ENCODE results near the gene PDHB. TPM values are rescaled to one million over a fixed set of nuclear protein-coding genes. Genes with fewer than 3 reads are reported as not detected.

PDHB gene
- polyA plus RNA-seq, 3 donors: 30.5 to 125 (median 112) TPM

DNA sequence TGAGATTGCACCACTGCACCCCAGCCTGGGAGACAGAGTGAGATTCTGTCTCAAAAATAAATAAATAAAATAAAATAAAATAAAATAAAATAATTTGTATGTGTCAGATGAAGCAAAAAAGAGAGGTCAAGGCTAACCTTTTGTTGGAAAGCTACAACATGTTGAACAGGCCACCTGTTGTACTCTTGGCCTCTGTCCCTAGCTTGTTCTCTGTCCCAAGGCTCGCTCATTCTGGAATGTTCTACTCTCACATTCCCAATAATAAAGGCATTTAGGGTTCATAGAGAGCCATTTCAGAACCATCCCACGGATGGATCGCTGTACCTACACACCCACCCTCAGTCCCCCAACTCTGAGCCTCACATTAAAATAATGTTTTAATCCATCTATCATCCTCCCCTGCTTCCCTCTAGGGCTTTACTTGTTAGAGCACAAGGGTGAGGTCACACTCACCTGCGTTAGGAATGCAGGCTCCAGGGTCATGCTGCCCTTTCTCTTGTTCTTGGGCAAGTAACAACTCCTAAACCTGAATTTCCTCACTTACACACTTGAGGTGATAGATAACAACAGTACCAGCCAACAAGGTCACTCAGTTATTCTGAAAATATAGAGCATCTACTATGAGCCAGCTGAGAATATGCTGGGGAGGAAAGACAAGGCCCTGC is 33.4 kb upstream of the PDHB start:
- peaks cover 41% of the 10 kb centered on the region for H3K4me1 Mint-ChIP-seq
- 91% methylated on average over 3 of the region's 4 CpGs for WGBS (ENCODE audit: insufficient coverage)
- no peaks in the 10 kb centered on the region for H3K9me3 Mint-ChIP-seq

DNA sequence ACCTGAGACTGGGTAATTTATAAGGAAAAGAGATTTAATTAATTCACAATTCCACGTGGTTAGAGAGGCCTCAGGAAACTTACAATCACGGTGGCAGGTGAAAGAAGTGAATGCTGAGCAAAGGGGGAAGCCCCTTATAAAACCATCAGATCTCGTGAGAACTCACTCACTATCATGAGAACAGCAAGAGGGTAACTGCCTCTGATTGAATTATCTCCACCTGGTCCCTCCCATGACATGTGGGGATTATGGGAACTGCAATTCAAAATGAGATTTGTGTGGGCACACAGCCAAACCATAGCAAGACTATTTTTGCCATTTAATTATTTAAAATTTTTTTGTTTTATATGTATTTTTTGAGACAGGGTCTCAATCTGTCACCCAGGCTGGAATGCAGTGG is 31.2 kb upstream of the PDHB start:
- H3K79me2 ChIP-seq (ENCODE audit: insufficient read depth, low read length): no peaks in the 10 kb centered on the region
- no peak overlapping the region for H3K4me2 ChIP-seq (replicated peaks; ENCODE audit: extremely low read depth, low read length, poor library complexity, severe bottlenecking)
- WGBS (ENCODE audit: insufficient coverage): no CpG with 5 or more reads among the region's 3 CpGs
- Mint-ChIP-seq H3K9me3 (no peaks in the 10 kb centered on the region), H3K27ac (no peak overlapping the region), H3K36me3 (peaks cover 0 to 2% of the 10 kb centered on the region in 2 donors), H3K27me3 (ENCODE audit: low read depth in 3 of 3) (peaks cover 0 to 5% (median 0%) of the 10 kb centered on the region in 3 donors), H3K4me1 (peaks cover 21% of the 10 kb centered on the region), H3K4me3 (no peak overlapping the region)
- no peak for DNase-seq
- intact Hi-C loops (cut with micrococcal nuclease): loop anchor here (5.0 kb wide), 2 partner anchors 33 to 67 kb away; partner anchors contain the start of gene PDHB (in 1 of the 2)
- H3K27me3 ChIP-seq (ENCODE audit: control insufficient read depth in 2 of 2, insufficient read depth in 2 of 2, low read length in 2 of 2): no peaks in the 10 kb centered on the region
- H3K27ac ChIP-seq (ENCODE audit: low read depth in 1 of 2, low read length in 2 of 2): no peak overlapping the region
- TF ChIP-seq, protein P1, sequence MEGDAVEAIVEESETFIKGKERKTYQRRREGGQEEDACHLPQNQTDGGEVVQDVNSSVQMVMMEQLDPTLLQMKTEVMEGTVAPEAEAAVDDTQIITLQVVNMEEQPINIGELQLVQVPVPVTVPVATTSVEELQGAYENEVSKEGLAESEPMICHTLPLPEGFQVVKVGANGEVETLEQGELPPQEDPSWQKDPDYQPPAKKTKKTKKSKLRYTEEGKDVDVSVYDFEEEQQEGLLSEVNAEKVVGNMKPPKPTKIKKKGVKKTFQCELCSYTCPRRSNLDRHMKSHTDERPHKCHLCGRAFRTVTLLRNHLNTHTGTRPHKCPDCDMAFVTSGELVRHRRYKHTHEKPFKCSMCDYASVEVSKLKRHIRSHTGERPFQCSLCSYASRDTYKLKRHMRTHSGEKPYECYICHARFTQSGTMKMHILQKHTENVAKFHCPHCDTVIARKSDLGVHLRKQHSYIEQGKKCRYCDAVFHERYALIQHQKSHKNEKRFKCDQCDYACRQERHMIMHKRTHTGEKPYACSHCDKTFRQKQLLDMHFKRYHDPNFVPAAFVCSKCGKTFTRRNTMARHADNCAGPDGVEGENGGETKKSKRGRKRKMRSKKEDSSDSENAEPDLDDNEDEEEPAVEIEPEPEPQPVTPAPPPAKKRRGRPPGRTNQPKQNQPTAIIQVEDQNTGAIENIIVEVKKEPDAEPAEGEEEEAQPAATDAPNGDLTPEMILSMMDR (IDR thresholded peaks at IDR 0.05): no peak
- H3K9ac ChIP-seq (ENCODE audit: insufficient read depth, low read length, poor library complexity, severe bottlenecking): no peak overlapping the region
- no peaks in the 10 kb centered on the region for H3K36me3 ChIP-seq (replicated peaks in 1 of 2; ENCODE audit: control insufficient read depth in 1 of 2, insufficient read depth in 2 of 2, low read length in 2 of 2)
- H3K4me1 ChIP-seq (ENCODE audit: control insufficient read depth in 1 of 2, insufficient read depth in 2 of 2, low read length in 2 of 2): peaks cover 21 to 27% of the 10 kb centered on the region in 2 donors
- H2AFZ ChIP-seq (ENCODE audit: insufficient read depth, low read depth, low read length, poor library complexity, severe bottlenecking): no peak overlapping the region
- no peak overlapping the region for H3K4me3 ChIP-seq (replicated peaks in 1 of 3; ENCODE audit: low read depth in 2 of 3, low read length in 3 of 3)
- no peaks in the 10 kb centered on the region for H4K20me1 ChIP-seq (ENCODE audit: insufficient read depth, low read length)
- H3K9me3 ChIP-seq (replicated peaks in 1 of 2; ENCODE audit: control insufficient read depth in 1 of 2, insufficient read depth in 1 of 2, low read length in 2 of 2): no peaks in the 10 kb centered on the region

More for the DNA sequence above, 33.4 kb upstream of the PDHB start:
- Mint-ChIP-seq H3K36me3 (peaks cover 0 to 2% of the 10 kb centered on the region in 2 donors), H3K27ac (no peak overlapping the region), H3K4me3 (no peak overlapping the region), H3K27me3 (ENCODE audit: low read depth in 3 of 3) (peaks cover 0 to 1% (median 0%) of the 10 kb centered on the region in 3 donors)
- no peak overlapping the region for H2AFZ ChIP-seq (ENCODE audit: insufficient read depth, low read depth, low read length, poor library complexity, severe bottlenecking)
- intact Hi-C loops (cut with micrococcal nuclease): loop anchor here in 1 of 2 donors (5.0 kb wide), 1 partner anchor 35 kb away; the partner anchor contains the start of gene PDHB
- no peak overlapping the region for H3K27ac ChIP-seq (ENCODE audit: low read depth in 1 of 2, low read length in 2 of 2)
- DNase-seq: no peak
- H3K9me3 ChIP-seq (replicated peaks in 1 of 2; ENCODE audit: control insufficient read depth in 1 of 2, insufficient read depth in 1 of 2, low read length in 2 of 2): no peaks in the 10 kb centered on the region
- no peaks in the 10 kb centered on the region for H3K36me3 ChIP-seq (replicated peaks in 1 of 2; ENCODE audit: control insufficient read depth in 1 of 2, insufficient read depth in 2 of 2, low read length in 2 of 2)
- peaks cover 5% of the 10 kb centered on the region for H3K79me2 ChIP-seq (ENCODE audit: insufficient read depth, low read length)
- no peaks in the 10 kb centered on the region for H4K20me1 ChIP-seq (ENCODE audit: insufficient read depth, low read length)
- no peak overlapping the region for H3K9ac ChIP-seq (ENCODE audit: insufficient read depth, low read length, poor library complexity, severe bottlenecking)
- TF ChIP-seq, protein P1 (IDR thresholded peaks at IDR 0.05): no peak
- H3K4me3 ChIP-seq (replicated peaks in 1 of 3; ENCODE audit: low read depth in 2 of 3, low read length in 3 of 3): no peak overlapping the region
- H3K27me3 ChIP-seq (ENCODE audit: control insufficient read depth in 2 of 2, insufficient read depth in 2 of 2, low read length in 2 of 2): no peaks in the 10 kb centered on the region
- H3K4me2 ChIP-seq (replicated peaks; ENCODE audit: extremely low read depth, low read length, poor library complexity, severe bottlenecking): no peak overlapping the region
- H3K4me1 ChIP-seq (ENCODE audit: control insufficient read depth in 1 of 2, insufficient read depth in 2 of 2, low read length in 2 of 2): peaks cover 42 to 49% of the 10 kb centered on the region in 2 donors
